ENCODE data around the gene GNG5. TPM values are rescaled to one million over a fixed set of nuclear protein-coding genes. Genes with fewer than 3 reads are reported as not detected.
"Not testable (repeated sequence)": the region's sequence is repeated elsewhere in the genome, so short reads cannot be mapped to it uniquely, and the experiment has no call there.

Gene GNG5
- total RNA-seq, 1 donor from 2014 or later, result 26.7 TPM

GRCh38 chr1:84489766-84490165 lies 16.6 kb downstream of the GNG5 start:
- DNase-seq (ENCODE audit: low spot score), result no peak

- no peak for DNase-seq (ENCODE audit: low spot score)
Measured at GRCh38 chr1:84488107-84488506, 18.3 kb downstream of the GNG5 start.

- DNase-seq (ENCODE audit: low spot score), result no peak
Measured at GRCh38 chr1:84481317-84481716, 25.1 kb downstream of the GNG5 start.

- no peak for DNase-seq (ENCODE audit: low spot score)
Measured at GRCh38 chr1:84480650-84481049, 25.7 kb downstream of the GNG5 start.

- DNase-seq (ENCODE audit: low spot score), result no peak
Measured at GRCh38 chr1:84479998-84480397, 26.4 kb downstream of the GNG5 start.

GRCh38 chr1:84478876-84479868 lies 27.2 kb downstream of the GNG5 start, which contains the start of gene RPF1:
Gene RPF1 (plus strand): TSS chr1:84479266. CDS start chr1:84479282, 16 bp downstream.
- DNase-seq (ENCODE audit: low spot score), result peak; percentile 91

GRCh38 chr1:84476225-84476624 lies 30.2 kb downstream of the GNG5 start:
- no peak for DNase-seq (ENCODE audit: low spot score)

- DNase-seq (ENCODE audit: low spot score), result no peak
Measured at GRCh38 chr1:84467298-84467697, 39.1 kb downstream of the GNG5 start.

- no peak for DNase-seq (ENCODE audit: low spot score)
Measured at GRCh38 chr1:84462118-84462517, 44.3 kb downstream of the GNG5 start.

GRCh38 chr1:84452436-84452835 lies 53.9 kb downstream of the GNG5 start:
- DNase-seq (ENCODE audit: low spot score), result no peak

GRCh38 chr1:84450910-84451309 lies 55.5 kb downstream of the GNG5 start:
- DNase-seq (ENCODE audit: low spot score), result no peak

- DNase-seq (ENCODE audit: low spot score), result not testable (repeated sequence)
Measured at GRCh38 chr1:84448704-84449103, 57.7 kb downstream of the GNG5 start.

Other genes with a start within 250 kb of the GNG5 start
- gene SAMD13, start 204.9 kb downstream of the GNG5 start, total RNA-seq (ENCODE audit: insufficient read depth, low replicate concordance), result 12.8 TPM
- not detected for gene DNASE2B, start 108.1 kb downstream of the GNG5 start, total RNA-seq (ENCODE audit: insufficient read depth, low replicate concordance)
- 28.6 TPM for gene RPF1, start 27.3 kb downstream of the GNG5 start, total RNA-seq (ENCODE audit: insufficient read depth, low replicate concordance)
- gene SPATA1, start 195 bp downstream of the GNG5 start, total RNA-seq (ENCODE audit: insufficient read depth, low replicate concordance), result 4.8 TPM
- gene CTBS, start 67.9 kb upstream of the GNG5 start, total RNA-seq (ENCODE audit: insufficient read depth, low replicate concordance), result 10.6 TPM
- 13.7 TPM for gene SSX2IP, start 183.9 kb upstream of the GNG5 start, total RNA-seq (ENCODE audit: insufficient read depth, low replicate concordance)